A673 (cell line): ENCODE results near the gene SLX4IP. TPM values are rescaled to one million over a fixed set of nuclear protein-coding genes. Genes with fewer than 3 reads are reported as not detected.
"Not testable (repeated sequence)": the region's sequence is repeated elsewhere in the genome, so short reads cannot be mapped to it uniquely, and the experiment has no call there.

Source experiments
- BruUV-seq: library from RNA; stranded (reverse); fragments of 400-500 nt; replicated peaks from 2 replicates; lab custom pipeline; 2021; lab: Mats Ljungman, UMichigan
- CTCF ChIA-PET: fragments of 300-600 bp; sonication (Branson Sonifier 250); formaldehyde crosslinking; loops from one replicate; lab custom pipeline; 2022; ENCODE audit warnings: antibody characterized with exemption; lab: Charles Lee
- POLR2A ChIA-PET: fragments of 300-600 bp; sonication (Branson Sonifier 250); formaldehyde crosslinking; loops from one replicate; lab custom pipeline; 2022; ENCODE audit warnings: antibody characterized with exemption; ENCODE audit not compliant: low non-redundant PET; lab: Charles Lee
- DNase-seq: peaks from one replicate; pipeline ENCODE4 v3.0.0-alpha.2; 2015; ENCODE audit warnings: low spot score
- H3K27ac ChIP-seq: fragments of 200-600 bp; sonication (generic); 2 replicates; pipeline ENCODE4 v1.5.1; 2016; ENCODE audit warnings: mixed run types, low read depth, mild to moderate bottlenecking, mixed read lengths, antibody characterized with exemption, low read length; ENCODE audit not compliant: poor library complexity, severe bottlenecking
- H3K27me3 ChIP-seq: fragments of 200-600 bp; sonication (generic); replicated peaks from 2 replicates; pipeline ENCODE4 v1.6.1; 2017; ENCODE audit warnings: mixed run types, low read depth, mild to moderate bottlenecking, mixed read lengths, antibody characterized with exemption, low read length; ENCODE audit not compliant: insufficient read depth, poor library complexity
- H3K36me3 ChIP-seq: fragments of 200-600 bp; sonication (generic); 2 replicates; pipeline ENCODE4 v1.6.1; 2016; ENCODE audit warnings: mixed run types, mild to moderate bottlenecking, mixed read lengths, antibody characterized with exemption, low read length; ENCODE audit not compliant: insufficient read depth, poor library complexity, severe bottlenecking
- H3K4me1 ChIP-seq: fragments of 200-600 bp; sonication (generic); 2 replicates; pipeline ENCODE4 v1.6.1; 2017; ENCODE audit warnings: mixed run types, mild to moderate bottlenecking, mixed read lengths, antibody characterized with exemption, low read length; ENCODE audit not compliant: insufficient read depth, poor library complexity, severe bottlenecking
- H3K4me3 ChIP-seq: fragments of 200-600 bp; sonication (generic); 2 replicates; pipeline ENCODE4 v1.5.1; 2016; ENCODE audit warnings: low read depth, mixed run types, mild to moderate bottlenecking, mixed read lengths, low read length; ENCODE audit not compliant: poor library complexity, severe bottlenecking
- H3K9me3 ChIP-seq: fragments of 200-600 bp; sonication (generic); 2 replicates; pipeline ENCODE4 v1.6.1; 2016; ENCODE audit warnings: mixed run types, low read depth, mild to moderate bottlenecking, mixed read lengths, antibody characterized with exemption, low read length; ENCODE audit not compliant: poor library complexity, severe bottlenecking
- EZH2 ChIP-seq: fragments of 200-600 bp; sonication (generic); IDR thresholded peaks from 2 replicates; pipeline ENCODE4 v1.6.1; 2017; ENCODE audit warnings: borderline replicate concordance, low read depth, mild to moderate bottlenecking, mixed read lengths, antibody characterized with exemption, low read length; ENCODE audit not compliant: poor library complexity, severe bottlenecking
- intact Hi-C: fragments of 100-400 bp; cut with micrococcal nuclease; formaldehyde crosslinking; loops from one replicate; pipeline ENCODE4 v1.10.0; 2022; ENCODE audit not compliant: unreplicated experiment
- total RNA-seq: library from RNA; stranded (reverse); gene quantifications from 2 replicates; pipeline ENCODE4 v1.2.3, GENCODE V29; 2021
- TF ChIP-seq, protein P1 (sequence below): fragments of 300-800, 200-600 bp; sonication (generic); conservative IDR thresholded peaks from 2 replicates; pipeline ENCODE4 v1.5.1; 2017; ENCODE audit warnings: low read depth, mild to moderate bottlenecking, antibody characterized with exemption, low read length, moderate library complexity, mixed read lengths

SLX4IP gene
- total RNA-seq, 1 experiment from 2014 or later = 9.8 TPM

DNA sequence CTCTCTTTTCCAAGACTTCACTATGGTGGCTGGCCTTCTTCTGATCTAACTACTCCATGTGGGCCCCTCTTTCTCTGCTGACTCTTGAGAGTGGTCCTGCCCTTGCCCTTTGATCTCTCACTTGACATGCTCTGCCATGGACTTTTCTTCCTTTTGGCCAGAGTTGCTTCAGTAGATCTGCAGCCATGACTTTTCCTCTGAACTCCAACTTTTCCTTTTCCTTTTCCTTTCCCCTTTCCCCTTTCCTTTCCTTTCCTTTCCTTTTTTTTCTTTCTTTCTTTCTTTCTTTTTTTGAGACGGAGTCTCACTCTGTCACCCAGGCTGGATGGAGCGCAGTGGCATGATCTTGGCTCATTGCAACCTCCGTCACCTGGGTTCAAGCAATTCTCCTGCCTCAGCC is 150.2 kb downstream of the SLX4IP start:
- Histone ChIP-seq H3K27ac (no peak overlapping the region), H3K36me3 (no peaks in the 10 kb centered on the region), H3K9me3 (no peaks in the 10 kb centered on the region), H3K27me3 (no peaks in the 10 kb centered on the region), H3K4me3 (no peak overlapping the region), H3K4me1 (peaks cover 25% of the 10 kb centered on the region)
- intact Hi-C loops = no loop called here
- CTCF ChIA-PET = no interaction called here
- no TSS peak for BruUV-seq
- TF ChIP-seq, protein P1, sequence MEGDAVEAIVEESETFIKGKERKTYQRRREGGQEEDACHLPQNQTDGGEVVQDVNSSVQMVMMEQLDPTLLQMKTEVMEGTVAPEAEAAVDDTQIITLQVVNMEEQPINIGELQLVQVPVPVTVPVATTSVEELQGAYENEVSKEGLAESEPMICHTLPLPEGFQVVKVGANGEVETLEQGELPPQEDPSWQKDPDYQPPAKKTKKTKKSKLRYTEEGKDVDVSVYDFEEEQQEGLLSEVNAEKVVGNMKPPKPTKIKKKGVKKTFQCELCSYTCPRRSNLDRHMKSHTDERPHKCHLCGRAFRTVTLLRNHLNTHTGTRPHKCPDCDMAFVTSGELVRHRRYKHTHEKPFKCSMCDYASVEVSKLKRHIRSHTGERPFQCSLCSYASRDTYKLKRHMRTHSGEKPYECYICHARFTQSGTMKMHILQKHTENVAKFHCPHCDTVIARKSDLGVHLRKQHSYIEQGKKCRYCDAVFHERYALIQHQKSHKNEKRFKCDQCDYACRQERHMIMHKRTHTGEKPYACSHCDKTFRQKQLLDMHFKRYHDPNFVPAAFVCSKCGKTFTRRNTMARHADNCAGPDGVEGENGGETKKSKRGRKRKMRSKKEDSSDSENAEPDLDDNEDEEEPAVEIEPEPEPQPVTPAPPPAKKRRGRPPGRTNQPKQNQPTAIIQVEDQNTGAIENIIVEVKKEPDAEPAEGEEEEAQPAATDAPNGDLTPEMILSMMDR = no peak
- no peak for TF ChIP-seq EZH2
- no peak for DNase-seq
- POLR2A ChIA-PET = no interaction called here

DNA sequence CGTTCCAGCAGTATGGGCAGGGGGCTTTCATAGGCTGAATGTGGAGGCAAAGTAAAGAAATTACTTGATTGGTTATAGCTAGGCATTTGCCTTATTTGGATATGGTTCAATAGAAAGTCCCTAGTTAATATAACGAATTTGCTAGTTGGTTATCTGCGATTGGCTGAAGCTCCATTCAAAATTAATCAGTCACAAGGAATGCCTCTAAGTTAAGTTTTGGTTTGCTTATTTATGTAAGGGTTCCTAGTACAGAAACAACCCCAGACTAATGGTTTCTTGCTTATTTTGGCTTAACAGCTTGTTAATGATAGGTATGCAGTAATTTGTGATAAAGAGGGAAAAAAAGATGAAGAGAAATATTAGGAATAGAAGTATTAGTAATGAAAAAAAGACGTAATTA is 151.2 kb downstream of the SLX4IP start:
- Histone ChIP-seq H3K27ac (no peak overlapping the region), H3K4me1 (peaks cover 20% of the 10 kb centered on the region), H3K4me3 (no peak overlapping the region), H3K27me3 (no peaks in the 10 kb centered on the region), H3K36me3 (no peaks in the 10 kb centered on the region), H3K9me3 (no peaks in the 10 kb centered on the region)
- intact Hi-C loops = no loop called here
- no peak for DNase-seq
- TF ChIP-seq, protein P1 = no peak
- no peak for TF ChIP-seq EZH2
- ChIA-PET CTCF (no interaction called here), POLR2A (no interaction called here)
- BruUV-seq = no TSS peak

DNA sequence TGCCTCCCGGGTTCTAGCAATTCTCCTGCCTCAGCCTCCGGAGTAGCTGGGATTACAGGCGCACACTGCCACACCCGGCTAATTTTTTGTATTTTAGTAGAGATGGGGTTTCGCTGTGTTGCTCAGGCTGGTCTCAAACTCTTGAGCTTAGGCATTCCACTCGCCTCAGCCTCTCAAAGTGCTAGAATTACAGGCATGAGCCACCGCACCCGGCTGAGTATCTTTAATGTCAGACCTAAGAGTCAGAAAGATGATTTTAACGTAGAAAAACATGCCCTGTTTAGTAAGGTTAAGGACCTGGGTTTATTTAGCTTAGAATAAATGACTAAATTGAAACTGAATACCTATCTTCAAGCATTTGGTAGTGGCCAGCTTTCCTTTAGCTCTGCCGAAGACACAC is 155.3 kb downstream of the SLX4IP start:
- CTCF ChIA-PET, H3K36me3 ChIP-seq, H3K9me3 ChIP-seq, POLR2A ChIA-PET, BruUV-seq, H3K27me3 ChIP-seq, DNase-seq, intact Hi-C loops, H3K27ac ChIP-seq, H3K4me1 ChIP-seq, H3K4me3 ChIP-seq: not testable (repeated sequence)

DNA sequence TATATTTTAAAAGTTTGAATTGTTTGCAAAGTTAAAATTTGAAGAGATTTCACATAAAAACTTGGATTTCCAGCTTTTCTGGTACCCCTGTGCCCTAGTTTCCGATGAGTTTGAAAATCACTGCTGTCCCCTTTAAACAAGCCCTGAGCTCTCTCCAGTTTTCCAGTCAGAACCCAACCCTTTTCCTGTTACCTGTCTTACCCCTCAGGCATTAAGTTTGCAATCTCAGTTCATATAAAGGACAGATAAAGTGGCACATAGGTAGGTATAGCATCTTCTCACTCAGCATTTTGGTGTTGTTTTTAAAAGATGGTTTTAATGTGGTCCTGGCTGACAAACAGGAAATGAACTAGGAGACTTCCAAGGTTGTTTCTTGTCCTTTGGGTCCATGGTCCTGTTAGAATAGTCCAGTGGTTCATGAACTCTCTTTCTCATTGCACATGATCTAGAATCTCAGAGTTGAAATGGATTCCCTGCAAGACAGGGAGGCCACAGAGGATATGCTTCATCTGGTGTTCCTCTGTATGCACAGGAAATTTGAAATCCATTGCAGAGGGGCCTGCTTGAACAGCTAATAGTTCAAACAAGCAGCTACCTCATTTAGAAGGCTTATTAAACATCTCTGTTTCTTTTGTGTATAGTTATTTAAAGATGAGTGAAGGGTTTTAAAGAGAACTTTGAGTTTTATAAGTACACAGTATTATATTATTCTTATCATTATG is 156.0 kb downstream of the SLX4IP start:
- POLR2A ChIA-PET = no interaction called here
- no peak overlapping the region for H3K27ac ChIP-seq
- H3K36me3 ChIP-seq = no peaks in the 10 kb centered on the region
- intact Hi-C loops = no loop called here
- no peak overlapping the region for H3K4me3 ChIP-seq
- H3K4me1 ChIP-seq = peaks cover 2% of the 10 kb centered on the region
- no TSS peak for BruUV-seq
- H3K9me3 ChIP-seq = no peaks in the 10 kb centered on the region
- CTCF ChIA-PET = no interaction called here
- no peaks in the 10 kb centered on the region for H3K27me3 ChIP-seq
- DNase-seq = no peak
- no peak for TF ChIP-seq EZH2
- TF ChIP-seq, protein P1 = no peak
